Thoracic aorta (tissue), 2 donors: ENCODE data around the gene PATZ1. TPM values are rescaled to one million over a fixed set of nuclear protein-coding genes. Genes with fewer than 3 reads are reported as not detected.

Experiments
- ATAC-seq: fragments of 150-250 bp; one replicate; pipeline ENCODE4 v1.8.0; 2017; ENCODE audit warnings: low read depth; ENCODE audit not compliant: insufficient number of reproducible peaks, low FRiP score
- DNase-seq: peaks from one replicate; pipeline ENCODE4 v3.0.0-alpha.2; 2020; ENCODE audit warnings: low spot score
- H3K27ac ChIP-seq, 2 donors: fragments of 200-600 bp; sonication (generic); 1 replicate in 1 of 2; 2 replicates in 1 of 2; pipeline ENCODE4 v1.5.1; 2016; ENCODE audit warnings: mild to moderate bottlenecking in 2 of 2, moderate library complexity in 2 of 2
- H3K27me3 ChIP-seq: fragments of 200-600 bp; sonication (generic); replicated peaks from 2 replicates; pipeline ENCODE4 v1.6.0; 2016; ENCODE audit warnings: mild to moderate bottlenecking; ENCODE audit not compliant: insufficient read depth
- H3K36me3 ChIP-seq: fragments of 200-600 bp; sonication (generic); one replicate; pipeline ENCODE4 v1.5.1; 2016
- H3K4me1 ChIP-seq, 2 donors: fragments of 200-600 bp; sonication (generic); 1 replicate in 1 of 2; 2 replicates in 1 of 2; pipeline versions ENCODE4 v1.5.1 to v1.6.0; 2016; ENCODE audit warnings: low read depth in 2 of 2, mild to moderate bottlenecking in 1 of 2; ENCODE audit not compliant: control insufficient read depth in 1 of 2
- H3K4me3 ChIP-seq: fragments of 200-600 bp; sonication (generic); 2 replicates; pipeline ENCODE4 v1.5.1; 2016; ENCODE audit warnings: mild to moderate bottlenecking
- H3K9me3 ChIP-seq: fragments of 200-600 bp; sonication (generic); 2 replicates; pipeline ENCODE4 v1.5.1; 2016
- total RNA-seq, 2 donors: library from RNA; depleted of rRNA; stranded (reverse); fragments of >200 nt; gene quantifications; one replicate each; pipeline versions ENCODE4 v1.1.0 to v1.2.3, GENCODE V29; 2016
- TF ChIP-seq, protein P1 (sequence below): fragments of 200-600 bp; sonication (generic); IDR thresholded peaks from one replicate; pipeline ENCODE4 v1.5.1; 2019; ENCODE audit warnings: antibody characterized with exemption

PATZ1 gene
- total RNA-seq, 2 donors from 2014 or later: 14.6 to 15.2 TPM

DNA sequence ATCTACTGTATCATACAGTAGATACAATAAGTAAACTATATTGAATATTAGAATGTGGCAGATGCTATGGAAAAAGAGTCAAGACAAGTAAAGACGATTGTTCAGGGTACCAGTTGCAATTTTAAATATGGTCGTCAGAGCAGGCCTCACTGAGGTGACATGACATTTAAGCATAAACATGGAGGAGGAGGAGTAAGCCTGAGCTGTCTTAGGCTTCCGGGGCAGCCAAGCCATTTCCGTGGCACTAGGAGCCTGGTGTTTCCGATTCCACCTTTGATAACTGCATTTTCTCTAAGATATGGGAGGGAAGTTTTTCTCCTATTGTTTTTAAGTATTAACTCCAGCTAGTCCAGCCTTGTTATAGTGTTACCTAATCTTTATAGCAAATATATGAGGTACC is 68.4 kb downstream of the PATZ1 start:
- H3K27me3 ChIP-seq: no peaks in the 10 kb centered on the region
- DNase-seq (no peak), ATAC-seq (no peak)
- no peak overlapping the region for H3K4me3 ChIP-seq
- H3K9me3 ChIP-seq: no peaks in the 10 kb centered on the region
- H3K4me1 ChIP-seq: no peaks in the 10 kb centered on the region
- no peak overlapping the region for H3K27ac ChIP-seq
- H3K36me3 ChIP-seq: peaks cover 56% of the 10 kb centered on the region
- TF ChIP-seq, protein P1, sequence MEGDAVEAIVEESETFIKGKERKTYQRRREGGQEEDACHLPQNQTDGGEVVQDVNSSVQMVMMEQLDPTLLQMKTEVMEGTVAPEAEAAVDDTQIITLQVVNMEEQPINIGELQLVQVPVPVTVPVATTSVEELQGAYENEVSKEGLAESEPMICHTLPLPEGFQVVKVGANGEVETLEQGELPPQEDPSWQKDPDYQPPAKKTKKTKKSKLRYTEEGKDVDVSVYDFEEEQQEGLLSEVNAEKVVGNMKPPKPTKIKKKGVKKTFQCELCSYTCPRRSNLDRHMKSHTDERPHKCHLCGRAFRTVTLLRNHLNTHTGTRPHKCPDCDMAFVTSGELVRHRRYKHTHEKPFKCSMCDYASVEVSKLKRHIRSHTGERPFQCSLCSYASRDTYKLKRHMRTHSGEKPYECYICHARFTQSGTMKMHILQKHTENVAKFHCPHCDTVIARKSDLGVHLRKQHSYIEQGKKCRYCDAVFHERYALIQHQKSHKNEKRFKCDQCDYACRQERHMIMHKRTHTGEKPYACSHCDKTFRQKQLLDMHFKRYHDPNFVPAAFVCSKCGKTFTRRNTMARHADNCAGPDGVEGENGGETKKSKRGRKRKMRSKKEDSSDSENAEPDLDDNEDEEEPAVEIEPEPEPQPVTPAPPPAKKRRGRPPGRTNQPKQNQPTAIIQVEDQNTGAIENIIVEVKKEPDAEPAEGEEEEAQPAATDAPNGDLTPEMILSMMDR: no peak

DNA sequence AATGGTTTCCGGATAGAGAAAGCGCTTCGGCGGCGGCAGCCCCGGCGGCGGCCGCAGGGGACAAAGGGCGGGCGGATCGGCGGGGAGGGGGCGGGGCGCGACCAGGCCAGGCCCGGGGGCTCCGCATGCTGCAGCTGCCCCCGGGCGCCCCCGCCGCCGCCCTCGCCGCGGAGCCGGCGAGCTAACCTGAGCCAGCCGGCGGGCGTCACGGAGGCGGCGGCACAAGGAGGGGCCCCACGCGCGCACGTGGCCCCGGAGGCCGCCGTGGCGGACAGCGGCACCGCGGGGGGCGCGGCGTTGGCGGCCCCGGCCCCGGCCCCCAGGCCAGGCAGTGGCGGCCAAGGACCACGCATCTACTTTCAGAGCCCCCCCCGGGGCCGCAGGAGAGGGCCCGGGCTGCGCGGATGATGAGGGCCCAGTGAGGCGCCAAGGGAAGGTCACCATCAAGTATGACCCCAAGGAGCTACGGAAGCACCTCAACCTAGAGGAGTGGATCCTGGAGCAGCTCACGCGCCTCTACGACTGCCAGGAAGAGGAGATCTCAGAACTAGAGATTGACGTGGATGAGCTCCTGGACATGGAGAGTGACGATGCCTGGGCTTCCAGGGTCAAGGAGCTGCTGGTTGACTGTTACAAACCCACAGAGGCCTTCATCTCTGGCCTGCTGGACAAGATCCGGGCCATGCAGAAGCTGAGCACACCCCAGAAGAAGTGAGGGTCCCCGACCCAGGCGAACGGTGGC is 69.5 kb downstream of the PATZ1 start:
- DNase-seq (no peak), ATAC-seq (no peak)
- H3K27me3 ChIP-seq: no peaks in the 10 kb centered on the region
- H3K27ac ChIP-seq: no peak overlapping the region
- H3K36me3 ChIP-seq: peaks cover 45% of the 10 kb centered on the region
- H3K4me3 ChIP-seq: no peak overlapping the region
- H3K4me1 ChIP-seq: no peaks in the 10 kb centered on the region
- H3K9me3 ChIP-seq: no peaks in the 10 kb centered on the region
- TF ChIP-seq, protein P1: no peak

Other genes with a start within 250 kb of the PATZ1 start
- 1,000 to 10,000 TPM in 1 of 2 donors, 100 to 1,000 TPM in 1; 453 to 1,695 TPM for gene SELENOM, start 238.8 kb downstream of the PATZ1 start, total RNA-seq
- 1 to 10 TPM; 2.3 to 4.1 TPM for gene INPP5J, start 223.4 kb downstream of the PATZ1 start, total RNA-seq
- gene PLA2G3, start 205.8 kb downstream of the PATZ1 start, total RNA-seq: not detected
- gene RNF185, start 186.2 kb downstream of the PATZ1 start, total RNA-seq: 10 to 100 TPM; 31.3 to 40.2 TPM
- 10 to 100 TPM; 38.4 to 76.8 TPM for gene LIMK2, start 134.0 kb downstream of the PATZ1 start, total RNA-seq
- gene PIK3IP1, start 53.9 kb downstream of the PATZ1 start, total RNA-seq: 10 to 100 TPM; 56.3 to 57.9 TPM
- gene DRG1, start 53.3 kb upstream of the PATZ1 start, total RNA-seq: 10 to 100 TPM; 37.5 to 38.8 TPM
- gene EIF4ENIF1, start 143.5 kb upstream of the PATZ1 start, total RNA-seq: 10 to 100 TPM; 10.6 to 20.6 TPM
- 10 to 100 TPM; 25.0 to 59.9 TPM for gene SFI1, start 150.2 kb upstream of the PATZ1 start, total RNA-seq